Stimulated activated CD4-positive, alpha-beta T cell treated with anti-CD3 and anti-CD28 coated beads, Interleukin-2, amount 100 ng/mL, for 48 hours (primary cell): ENCODE results near the gene PGK1.
A peak's percentile ranks its signal among the peaks of the same experiment; 100 is the strongest.
"Not testable (repeated sequence)": the region's sequence is repeated elsewhere in the genome, so short reads cannot be mapped to it uniquely, and the experiment has no call there.

Experiments used
- DNase-seq, 2 donors: peaks; one replicate each; pipeline ENCODE4 v3.0.0-alpha.2; 2020

The PGK1 gene

DNA sequence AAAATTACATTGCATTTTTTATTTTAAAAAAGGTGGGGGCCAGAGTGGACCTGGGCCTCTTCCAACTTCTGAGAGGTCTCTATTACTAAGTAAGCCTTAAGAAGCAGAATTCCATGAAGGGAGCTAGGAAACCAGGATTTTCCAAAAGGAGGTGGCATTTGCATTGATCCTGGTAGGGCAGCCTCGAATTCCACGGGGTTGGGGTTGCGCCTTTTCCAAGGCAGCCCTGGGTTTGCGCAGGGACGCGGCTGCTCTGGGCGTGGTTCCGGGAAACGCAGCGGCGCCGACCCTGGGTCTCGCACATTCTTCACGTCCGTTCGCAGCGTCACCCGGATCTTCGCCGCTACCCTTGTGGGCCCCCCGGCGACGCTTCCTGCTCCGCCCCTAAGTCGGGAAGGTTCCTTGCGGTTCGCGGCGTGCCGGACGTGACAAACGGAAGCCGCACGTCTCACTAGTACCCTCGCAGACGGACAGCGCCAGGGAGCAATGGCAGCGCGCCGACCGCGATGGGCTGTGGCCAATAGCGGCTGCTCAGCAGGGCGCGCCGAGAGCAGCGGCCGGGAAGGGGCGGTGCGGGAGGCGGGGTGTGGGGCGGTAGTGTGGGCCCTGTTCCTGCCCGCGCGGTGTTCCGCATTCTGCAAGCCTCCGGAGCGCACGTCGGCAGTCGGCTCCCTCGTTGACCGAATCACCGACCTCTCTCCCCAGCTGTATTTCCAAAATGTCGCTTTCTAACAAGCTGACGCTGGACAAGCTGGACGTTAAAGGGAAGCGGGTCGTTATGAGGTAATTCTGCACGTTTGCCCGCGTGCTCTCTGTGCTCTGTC, at the start of gene PGK1:
Gene PGK1 (plus strand): TSS at position 626 of the 824 bp plus-strand sequence. CDS start 93 bp downstream, at position 719.
- DNase-seq = peak; percentile 80 to 81

DNA sequence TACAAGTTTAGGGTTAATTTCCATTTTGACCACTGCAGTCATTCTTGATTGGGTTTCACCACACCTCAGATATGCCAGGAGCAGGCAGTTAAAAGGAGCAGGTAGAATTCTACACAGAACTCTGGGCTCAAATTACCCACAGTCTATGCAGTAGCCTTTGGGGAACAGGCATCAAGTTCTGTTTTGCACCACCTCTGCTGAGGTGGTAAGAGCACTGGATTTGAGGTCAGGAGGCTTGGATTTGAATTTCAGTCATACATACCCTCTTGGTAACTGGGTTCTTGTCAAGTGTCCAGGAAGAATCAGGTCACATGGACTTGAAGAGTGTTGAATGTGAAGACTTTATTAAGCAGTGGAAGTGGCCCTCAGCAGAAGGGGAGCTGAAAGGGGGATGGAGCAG, 40.4 kb upstream of the PGK1 start:
- no peak for DNase-seq

DNA sequence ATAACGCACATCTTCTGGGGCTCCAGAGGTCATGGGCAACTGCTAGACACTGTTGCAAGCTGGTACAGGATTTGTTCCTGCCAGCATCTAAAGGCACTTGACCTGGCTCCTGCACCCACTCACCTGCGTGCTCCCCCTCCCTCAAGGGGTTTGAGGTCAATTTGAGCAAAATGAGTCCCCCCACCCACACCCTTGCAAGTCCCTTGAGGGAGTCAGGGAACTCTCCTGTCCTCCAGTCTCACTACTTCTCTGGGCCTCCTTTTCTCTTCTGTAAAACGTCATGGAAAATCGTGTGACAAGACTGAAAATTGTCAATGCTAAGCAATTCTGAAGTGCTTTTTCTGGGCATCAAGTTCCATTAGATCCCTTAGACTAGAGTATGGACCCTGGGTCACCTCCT, 39.9 kb upstream of the PGK1 start:
- no peak for DNase-seq

DNA sequence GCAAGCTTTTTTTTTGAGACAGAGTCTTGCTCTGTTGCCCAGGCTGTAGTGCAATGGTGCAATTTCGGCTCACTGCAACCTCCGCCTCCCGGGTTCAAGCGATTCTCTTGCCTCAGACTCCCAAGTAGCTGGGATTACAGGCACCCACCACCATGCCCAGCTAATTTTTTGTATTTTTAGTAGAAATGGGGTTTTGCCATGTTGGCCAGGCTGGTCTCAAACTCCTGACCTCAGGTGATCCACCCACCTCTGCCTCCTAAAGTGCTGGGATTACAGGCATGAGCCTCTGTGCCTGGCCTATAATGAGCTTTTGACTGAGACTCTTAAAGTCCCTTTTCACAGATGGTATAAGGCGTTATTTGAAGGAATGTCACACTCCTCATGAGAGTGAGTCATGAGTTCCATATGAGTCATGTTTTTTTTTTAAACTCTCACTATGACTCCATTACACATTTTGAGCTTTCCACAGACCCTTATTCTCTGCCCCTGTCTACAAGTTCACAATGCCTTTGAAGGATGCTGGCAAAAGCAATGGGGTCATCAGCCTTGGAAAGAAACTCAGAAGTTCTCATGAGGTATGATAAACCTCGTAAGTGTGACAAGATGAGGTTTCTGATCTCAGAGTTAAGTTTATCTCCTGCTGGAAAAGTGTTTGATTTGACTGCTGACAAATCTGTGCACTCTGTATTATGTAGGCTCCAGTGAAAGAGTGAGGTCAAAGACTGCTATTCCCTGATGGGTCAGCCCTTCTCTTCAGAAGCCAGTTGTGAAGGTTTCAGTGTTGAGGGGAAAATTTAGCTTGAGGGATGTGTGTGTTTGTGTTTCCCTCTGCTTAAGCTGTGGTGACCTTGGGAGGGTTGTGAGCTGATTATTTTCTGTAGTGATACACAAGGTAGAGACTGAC, 39.1 kb upstream of the PGK1 start:
- DNase-seq = not testable (repeated sequence)

DNA sequence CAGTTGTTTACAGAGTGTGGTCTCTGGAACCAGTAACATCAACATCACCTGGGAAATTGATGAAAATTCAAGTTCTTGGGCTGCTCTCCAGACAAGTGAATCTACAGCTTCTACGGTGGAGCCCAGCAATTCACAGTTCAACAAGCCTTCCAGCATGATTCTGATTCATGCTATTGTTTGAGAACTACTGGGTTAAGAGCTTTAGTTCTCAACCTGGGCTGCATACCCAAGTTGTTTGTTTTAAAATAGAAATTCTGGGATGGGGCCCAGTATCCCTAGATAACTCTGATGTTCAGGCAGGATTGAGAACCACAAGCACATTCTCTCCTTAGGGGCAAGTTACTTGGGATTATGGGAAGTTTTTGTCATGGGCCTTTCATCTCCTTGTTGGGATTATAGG, 37.9 kb upstream of the PGK1 start:
- no peak for DNase-seq

DNA sequence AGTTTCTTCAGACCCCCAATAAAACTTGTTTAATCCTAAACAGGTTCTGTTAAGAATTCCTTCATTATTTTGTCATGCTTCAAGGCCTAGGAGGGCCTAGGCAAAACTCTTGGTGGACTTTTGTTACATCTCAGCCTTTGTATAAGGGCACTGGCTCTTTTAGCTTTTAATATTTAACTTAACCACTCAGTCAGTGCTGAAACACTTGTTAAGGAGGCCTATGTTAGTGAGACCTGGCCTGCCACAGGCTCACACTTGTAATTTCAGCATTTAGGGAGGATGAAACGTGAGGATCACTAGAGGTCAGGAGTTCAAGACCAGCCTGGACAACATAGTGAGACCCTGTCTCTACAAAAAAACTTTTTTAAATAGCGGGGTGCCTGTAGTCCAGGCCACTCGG, 32.7 kb upstream of the PGK1 start:
- DNase-seq = no peak

DNA sequence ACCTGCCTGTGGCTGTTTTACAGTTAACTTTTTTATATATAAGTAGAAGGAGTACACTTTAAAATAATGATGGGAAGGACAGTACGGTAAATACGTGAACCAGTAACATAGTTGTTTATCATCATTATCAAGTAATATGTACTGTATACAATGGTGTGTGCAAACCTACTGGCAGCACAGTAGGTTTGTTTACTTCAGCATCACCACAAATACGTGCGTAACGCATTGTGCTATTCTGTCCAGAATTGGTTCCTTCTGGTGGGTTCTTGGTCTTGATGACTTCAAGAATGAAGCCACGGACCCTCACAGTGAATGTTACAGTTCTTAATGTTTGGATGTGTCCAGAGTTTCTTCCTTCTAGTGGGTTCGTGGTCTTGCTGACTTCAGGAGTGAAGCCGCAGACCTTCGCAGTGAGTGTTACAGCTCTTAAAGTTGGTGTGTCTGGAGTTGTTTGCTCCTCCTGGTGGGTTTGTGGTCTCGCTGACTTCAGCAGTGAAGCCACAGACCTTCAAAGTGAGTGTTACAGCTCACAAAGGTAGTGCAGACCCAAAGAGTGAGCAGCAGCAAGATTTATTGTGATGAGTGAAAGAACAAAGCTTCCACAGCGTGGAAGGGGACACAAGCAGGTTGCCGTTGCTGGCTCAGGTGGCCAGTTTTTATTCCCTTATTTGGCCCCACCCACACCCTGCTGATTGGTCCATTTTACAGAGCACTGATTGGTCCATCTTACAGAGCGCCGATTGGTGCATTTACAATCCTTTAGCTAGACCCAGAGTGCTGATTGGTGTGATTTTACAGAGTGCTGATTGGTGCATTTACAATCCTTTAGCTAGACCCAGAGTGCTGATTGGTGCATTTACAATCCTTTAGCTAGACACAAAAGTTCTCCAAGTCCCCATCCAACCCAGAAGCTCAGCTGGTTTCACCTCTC, 30.6 kb upstream of the PGK1 start:
- DNase-seq = not testable (repeated sequence)

DNA sequence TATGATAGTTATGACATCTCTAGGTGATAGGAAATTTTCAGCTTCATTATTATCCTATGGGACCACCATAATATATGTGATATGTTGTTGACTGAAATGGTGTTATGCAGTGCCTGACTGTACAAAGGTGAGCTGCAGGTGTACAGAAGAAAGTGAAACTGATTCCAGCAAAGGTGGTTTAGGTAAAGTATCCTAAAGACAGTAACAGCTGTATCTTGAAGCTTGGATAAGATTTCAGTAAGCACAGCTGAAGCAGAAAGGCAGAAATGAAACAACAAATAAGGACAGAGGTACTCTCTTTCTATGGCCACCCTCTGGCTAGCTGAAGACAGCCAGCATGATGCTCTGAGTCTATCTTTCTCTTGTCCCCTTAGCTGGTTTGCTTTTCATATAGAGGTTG, 30.0 kb upstream of the PGK1 start:
- no peak for DNase-seq

DNA sequence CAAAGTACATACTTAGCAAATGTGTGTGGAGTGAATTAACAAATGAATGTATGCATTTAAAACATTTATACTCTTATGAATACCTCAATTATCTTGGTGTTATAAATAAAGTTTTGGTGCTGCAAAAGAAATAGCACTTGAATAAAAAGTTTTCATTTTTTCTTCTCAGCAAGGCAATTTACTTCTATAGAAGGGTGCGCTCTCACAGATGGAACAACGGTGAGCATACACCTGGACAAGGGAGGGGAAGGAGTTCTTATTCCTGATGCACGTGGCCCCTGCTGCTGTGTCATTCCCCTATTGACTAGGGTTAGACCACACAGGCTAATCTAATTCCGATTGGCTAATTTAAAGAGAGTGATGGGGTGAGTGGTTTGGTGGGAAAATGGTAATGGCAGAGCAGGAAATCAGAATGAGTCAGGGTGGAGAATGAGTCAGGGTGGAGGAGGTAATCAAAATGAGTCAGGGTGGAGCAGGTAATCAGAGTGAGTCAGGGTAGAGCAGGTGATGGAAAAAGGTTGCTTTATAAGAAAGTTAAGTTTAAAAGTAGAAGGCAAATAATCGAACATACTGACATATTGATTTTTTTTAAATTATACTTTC, 28.2 kb upstream of the PGK1 start:
- DNase-seq = no peak

DNA sequence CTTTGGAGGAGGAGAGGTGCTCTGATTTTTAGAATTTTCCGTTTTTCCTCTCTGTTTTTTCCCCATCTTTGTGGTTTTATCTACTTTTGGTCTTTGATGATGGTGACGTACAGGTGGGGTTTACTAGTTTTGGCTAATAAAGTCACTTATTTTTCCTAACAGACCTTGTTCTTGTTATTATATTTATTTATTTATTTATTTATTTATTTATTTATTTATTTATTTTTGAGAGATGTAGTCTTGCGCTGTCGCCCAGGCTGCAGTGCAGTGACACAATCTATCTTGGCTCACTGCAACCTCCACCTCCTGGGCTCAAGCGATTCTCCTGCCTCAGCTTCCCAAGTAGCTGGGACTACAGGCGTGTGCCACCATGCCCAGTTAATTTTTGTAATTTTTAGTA, 22.6 kb upstream of the PGK1 start:
- not testable (repeated sequence) for DNase-seq

DNA sequence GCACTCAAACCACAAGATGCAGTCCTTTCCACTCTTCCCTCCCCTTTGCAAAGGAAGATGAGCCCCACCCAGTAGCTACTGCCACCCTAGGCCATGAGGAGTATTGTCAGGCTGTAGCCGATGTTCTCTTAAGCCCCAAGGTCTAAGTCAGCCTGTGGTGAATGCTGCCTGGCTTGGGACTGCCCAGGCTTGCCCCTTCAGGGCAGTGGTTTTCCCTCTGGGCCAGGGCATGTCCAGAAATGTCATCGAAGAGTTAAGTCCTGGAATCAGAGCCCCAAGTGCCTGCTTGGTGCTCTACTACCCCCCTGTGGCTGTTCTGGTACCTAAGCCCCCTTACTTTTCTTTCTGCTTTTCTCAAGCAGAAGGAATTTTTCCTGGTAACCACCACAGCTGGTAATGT, 11.8 kb upstream of the PGK1 start:
- DNase-seq = no peak

DNA sequence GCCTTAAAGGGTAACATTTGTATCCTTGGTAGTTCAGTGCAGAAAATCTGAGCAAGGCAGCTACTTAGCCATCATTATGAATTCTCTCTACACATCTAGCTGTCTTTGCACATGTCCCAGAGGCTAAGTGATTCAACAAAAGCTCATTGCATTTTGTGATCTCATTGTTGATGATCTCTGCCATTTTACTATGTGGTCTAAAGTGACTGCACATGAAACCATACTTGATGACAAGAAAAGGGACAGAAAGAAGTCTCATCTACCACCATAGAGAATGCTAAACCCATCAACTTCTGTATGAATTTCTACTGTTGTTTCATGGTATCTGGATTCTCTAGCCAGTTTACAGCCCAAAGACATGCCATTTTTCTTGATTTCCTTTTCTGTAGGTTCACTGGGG, 5.9 kb upstream of the PGK1 start:
- DNase-seq = no peak

DNA sequence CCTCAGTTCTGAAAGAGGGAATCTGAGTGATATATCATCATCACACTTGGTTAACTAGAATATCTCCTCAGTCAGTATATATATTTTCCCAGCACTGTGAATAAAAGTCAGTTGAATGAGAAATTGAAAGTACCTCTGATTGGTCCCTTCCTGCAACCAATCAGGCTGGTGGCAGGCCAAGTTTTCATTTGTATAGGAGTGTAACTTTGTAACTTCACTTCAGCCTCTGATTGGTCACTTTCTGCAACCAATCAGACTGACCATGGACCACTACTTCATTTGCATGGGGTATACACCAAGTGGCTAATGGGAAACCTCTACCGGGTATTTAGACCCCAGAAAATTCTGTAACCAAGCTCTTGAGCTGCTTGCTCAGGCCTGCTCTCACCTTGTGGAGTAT, 2.0 kb upstream of the PGK1 start:
- no peak for DNase-seq

DNA sequence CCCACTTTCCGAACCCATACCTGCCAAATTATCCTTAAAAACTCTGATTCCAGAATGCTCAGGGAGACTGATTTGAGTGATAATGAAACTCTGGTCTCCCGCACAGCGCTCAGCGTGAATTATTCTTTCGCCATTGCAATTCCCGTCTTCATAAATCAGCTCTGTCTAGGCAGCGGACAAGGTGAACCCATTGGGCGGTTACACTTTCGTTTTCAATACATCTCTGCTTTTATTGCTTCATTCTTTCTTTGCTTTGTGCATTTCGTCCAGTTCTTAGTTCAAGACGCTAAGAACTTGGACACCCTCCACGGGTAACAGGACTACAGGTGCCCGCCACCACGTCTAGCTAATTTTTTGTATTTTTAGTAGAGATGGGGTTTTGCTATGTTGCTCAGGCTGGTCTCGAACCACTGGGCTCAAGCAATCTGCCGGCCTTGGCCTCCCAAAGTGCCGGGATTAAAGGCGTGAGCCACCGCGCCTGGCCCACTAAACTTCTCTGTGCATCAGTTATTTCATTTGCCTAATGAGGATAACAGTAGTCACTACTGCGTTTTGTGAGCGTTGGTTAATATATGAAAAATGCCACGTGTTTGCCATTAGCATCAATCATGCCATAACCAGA, 936 bp upstream of the PGK1 start:
- no peak for DNase-seq

DNA sequence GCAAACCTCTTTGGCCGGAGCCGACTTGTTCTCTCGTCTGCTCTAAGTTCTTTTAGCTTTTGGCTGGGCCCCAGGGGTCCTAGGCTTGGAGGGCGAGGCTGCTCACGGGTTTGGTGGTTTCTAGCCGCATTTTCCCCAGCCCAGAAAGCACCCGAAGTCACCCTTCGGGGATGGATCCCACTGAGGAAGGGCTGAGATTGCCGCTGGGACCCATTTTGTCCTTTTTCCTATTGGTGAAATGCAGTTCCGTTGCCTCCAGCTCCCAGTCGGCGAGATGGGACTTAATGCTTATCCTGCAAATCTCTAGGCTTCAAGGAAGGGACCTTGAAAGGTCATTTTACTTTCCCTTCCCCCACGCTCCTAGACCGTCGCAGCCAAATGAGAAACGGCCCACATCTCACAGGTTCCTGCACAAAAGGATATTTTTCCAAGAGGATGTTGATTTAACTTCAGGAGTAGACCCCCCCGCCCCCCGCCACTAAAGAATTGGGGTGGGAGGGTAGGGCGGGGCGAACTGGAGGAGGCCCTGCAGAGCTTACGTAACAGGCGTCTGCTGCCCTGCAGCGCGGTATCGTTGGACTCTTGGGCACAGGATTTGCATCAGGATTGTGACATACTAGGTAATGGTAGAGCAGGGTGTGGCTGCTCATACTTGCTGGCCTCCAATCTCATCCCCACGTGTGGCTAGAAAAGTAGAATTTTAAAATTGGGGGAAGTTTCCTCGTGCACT, 564 bp downstream of the PGK1 start:
- DNase-seq = no peak

DNA sequence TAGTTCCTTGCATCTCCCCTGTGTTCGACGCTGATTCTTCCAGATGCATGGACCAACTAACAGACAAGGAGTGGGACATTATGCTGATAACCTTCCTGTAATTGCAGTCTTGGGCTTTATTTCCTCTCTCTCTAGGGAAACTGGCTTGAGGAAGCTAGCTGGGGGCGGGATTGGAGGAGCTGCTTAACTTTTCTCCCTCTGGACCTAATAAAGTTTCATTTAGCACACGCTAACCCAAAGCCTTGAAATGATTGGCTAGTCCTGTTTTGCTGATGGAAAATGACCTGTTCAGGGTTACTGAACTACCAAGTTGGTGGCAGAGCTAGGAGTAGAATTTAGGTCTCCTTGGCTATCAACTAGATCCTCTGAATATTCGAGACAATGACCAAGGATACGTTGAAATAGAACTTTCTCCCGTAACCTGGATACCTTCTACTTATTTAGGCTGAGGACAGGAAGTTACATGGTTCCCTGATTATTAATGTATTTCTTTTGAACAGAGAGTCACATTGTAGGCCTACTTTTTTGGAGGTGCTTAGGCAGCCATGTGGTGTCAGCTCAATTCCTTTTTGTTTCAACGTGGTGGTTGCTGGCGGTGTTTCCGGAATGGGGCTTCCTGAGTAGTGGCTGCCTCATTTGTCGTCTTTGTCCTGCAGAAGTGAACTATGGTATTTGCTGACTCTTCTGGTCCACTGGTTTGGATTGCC, 2.0 kb downstream of the PGK1 start:
- no peak for DNase-seq

DNA sequence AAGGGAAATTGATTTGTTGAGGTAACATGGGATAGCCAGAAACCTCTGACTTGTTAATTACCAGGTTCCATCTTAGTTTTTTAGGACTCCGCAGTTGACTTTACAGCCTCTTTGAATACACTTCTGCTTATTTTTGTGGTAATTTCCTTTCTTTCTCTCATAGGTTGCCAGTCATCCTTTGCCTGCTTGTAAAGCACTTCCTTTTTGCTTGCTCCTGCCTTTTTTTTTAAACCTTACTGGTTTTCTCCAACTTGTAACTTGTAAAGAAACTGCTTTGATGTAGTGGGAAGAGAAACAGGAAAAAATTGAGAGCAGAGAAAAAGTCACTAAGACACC, 2.6 kb downstream of the PGK1 start:
- DNase-seq = no peak

DNA sequence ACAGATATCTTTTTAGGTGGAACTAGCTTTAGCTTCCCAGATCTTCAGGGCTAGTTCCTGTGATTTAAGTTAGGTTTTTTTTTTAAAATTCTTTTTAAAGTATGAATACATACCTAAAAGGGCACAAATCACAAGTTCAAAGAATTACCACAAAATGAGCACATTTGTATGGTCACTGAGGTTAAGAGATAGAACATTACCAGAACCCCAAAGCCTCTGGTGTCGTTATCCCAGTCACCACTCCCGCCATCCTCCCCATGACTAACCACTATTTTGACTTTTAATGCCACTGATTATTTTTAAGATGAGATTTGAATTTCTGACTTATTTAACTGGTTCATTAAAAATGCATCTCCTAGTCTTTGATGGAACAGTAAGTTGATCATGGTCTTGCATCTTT, 5.4 kb downstream of the PGK1 start:
- DNase-seq = no peak

DNA sequence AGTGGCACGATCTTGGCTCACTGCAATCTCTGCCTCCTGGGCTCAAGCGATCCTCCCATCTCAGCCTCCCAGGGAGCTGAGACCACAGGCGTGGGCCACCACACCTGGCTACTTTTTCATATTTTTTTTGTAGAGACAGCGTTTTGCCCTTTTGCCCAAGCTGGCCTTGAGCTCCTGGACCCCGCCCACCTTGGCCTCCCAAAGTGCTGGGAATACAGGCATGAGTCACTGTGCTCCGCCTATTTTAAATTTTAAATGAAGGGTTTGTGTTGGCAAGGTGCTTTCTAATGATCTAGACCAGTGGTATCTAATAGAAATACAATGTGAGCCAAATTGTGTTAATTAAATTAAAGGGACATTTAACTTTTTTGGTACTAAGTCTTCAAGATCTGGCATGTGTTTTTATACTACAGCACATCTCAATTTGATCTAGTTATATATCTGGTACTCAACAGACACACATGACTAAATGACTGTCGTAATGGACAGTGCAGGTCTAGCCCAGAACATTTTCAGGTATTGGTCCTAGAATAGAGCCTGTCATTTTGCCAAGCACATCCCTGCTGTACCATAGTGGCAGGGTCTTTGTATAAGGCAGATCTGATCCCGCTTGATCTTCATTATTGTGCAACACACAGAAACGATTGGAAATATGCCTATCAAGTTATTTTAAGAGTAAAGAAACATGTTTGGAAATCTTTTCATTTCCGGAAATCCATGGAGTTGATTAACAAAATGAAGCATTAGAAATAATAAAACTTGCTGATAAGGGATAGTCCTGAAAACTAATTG, 7.3 kb downstream of the PGK1 start:
- no peak for DNase-seq

DNA sequence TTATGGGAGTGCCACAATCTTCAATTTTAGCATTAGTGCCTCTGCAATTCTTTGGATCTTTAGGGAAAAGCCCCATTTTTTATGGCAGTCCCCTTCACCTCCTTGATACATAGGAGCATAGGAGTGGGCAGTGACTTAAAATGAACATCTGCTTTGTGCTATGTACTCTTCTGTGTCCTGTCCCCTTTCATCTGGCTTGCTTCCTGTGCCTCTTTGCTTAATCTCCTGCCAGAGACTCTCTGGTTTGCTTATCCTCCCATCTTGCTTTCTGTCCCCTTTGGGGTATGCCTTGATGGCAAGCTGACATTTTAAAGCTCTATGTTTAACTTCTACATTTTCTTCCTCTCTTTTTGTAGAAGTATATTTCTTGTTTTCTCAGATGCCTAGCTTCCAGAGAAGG, 12.3 kb downstream of the PGK1 start:
- no peak for DNase-seq
